GM12874 (cell line): ENCODE results near the gene TRIO.

Experiments used
- CTCF ChIP-seq: IDR thresholded peaks from 2 replicates; pipeline ENCODE4 v1.5.1; 2011; ENCODE audit warnings: low read depth, mild to moderate bottlenecking, control low read depth, low read length, moderate library complexity; ENCODE audit not compliant: insufficient read depth

The TRIO gene

GRCh38 chr5:14283139-14283538 lies 140.0 kb downstream of the TRIO start:
- TF ChIP-seq CTCF = no peak

- no peak for TF ChIP-seq CTCF
These were observed 141.4 kb downstream of the TRIO start for GRCh38 chr5:14284392-14285148.

- TF ChIP-seq CTCF = no peak
These were observed 142.9 kb downstream of the TRIO start for GRCh38 chr5:14286007-14286406.

- TF ChIP-seq CTCF = no peak
These were observed 143.7 kb downstream of the TRIO start for GRCh38 chr5:14286574-14287421.

- no peak for TF ChIP-seq CTCF
These were observed 149.9 kb downstream of the TRIO start for GRCh38 chr5:14292766-14293658.

- TF ChIP-seq CTCF = no peak
These were observed 152.5 kb downstream of the TRIO start for GRCh38 chr5:14295610-14296009.
